Liver (tissue), 9 donors: ENCODE results near the gene PRKN. TPM values are rescaled to one million over a fixed set of nuclear protein-coding genes. Genes with fewer than 3 reads are reported as not detected.
"Not testable (repeated sequence)": the region's sequence is repeated elsewhere in the genome, so short reads cannot be mapped to it uniquely, and the experiment has no call there.

Experiments
- DNase-seq: peaks from one replicate; pipeline ENCODE4 v3.0.0-alpha.2; 2017; ENCODE audit warnings: low spot score
- H3K27ac ChIP-seq, 2 donors: one replicate each; pipeline ENCODE4 v1.7.0; 2013; ENCODE audit warnings: inconsistent platforms in 2 of 2, low read length in 2 of 2, control low read depth in 1 of 2, low read depth in 1 of 2, mild to moderate bottlenecking in 1 of 2
- H3K27me3 ChIP-seq, 4 donors: one replicate each; pipeline versions ENCODE4 v1.6.1 to v1.7.0; 2013; ENCODE audit warnings: low read length in 3 of 4, inconsistent platforms in 1 of 4, mild to moderate bottlenecking in 1 of 4, moderate library complexity in 1 of 4; ENCODE audit not compliant: control insufficient read depth in 4 of 4, insufficient read depth in 4 of 4
- H3K36me3 ChIP-seq, 4 donors: one replicate each; pipeline versions ENCODE4 v1.6.1 to v1.7.0; 2013; ENCODE audit warnings: low read length in 3 of 4, mild to moderate bottlenecking in 3 of 4, low read depth in 1 of 4, moderate library complexity in 1 of 4; ENCODE audit not compliant: control insufficient read depth in 4 of 4, insufficient read depth in 3 of 4
- H3K4me1 ChIP-seq, 4 donors: one replicate each; pipeline versions ENCODE4 v1.6.1 to v1.7.0; 2013; ENCODE audit warnings: low read length in 3 of 4, mild to moderate bottlenecking in 3 of 4, moderate library complexity in 1 of 4; ENCODE audit not compliant: control insufficient read depth in 4 of 4, insufficient read depth in 4 of 4
- H3K4me3 ChIP-seq, 3 donors: one replicate each; pipeline versions ENCODE4 v1.6.1 to v1.7.0; 2013; ENCODE audit warnings: low read length in 3 of 3, control low read depth in 1 of 3, low read depth in 1 of 3, mild to moderate bottlenecking in 1 of 3
- H3K9ac ChIP-seq, 2 donors: one replicate each; pipeline ENCODE4 v1.7.0; 2013; ENCODE audit warnings: low read length in 2 of 2, mild to moderate bottlenecking in 2 of 2, moderate library complexity in 2 of 2, control low read depth in 1 of 2, low read depth in 1 of 2
- H3K9me3 ChIP-seq, 4 donors: one replicate each; pipeline versions ENCODE4 v1.6.1 to v1.7.0; 2013; ENCODE audit warnings: low read length in 3 of 4; ENCODE audit not compliant: control insufficient read depth in 4 of 4
- CTCF ChIP-seq: fragments of 150-350 bp; IDR thresholded peaks from 2 replicates; pipeline ENCODE4 v1.5.1; 2017; ENCODE audit warnings: improper control_type of control experiment, low read depth, low read length; ENCODE audit not compliant: missing input control
- FOXA1 ChIP-seq: IDR thresholded peaks from 2 replicates; pipeline ENCODE4 v1.6.1; 2016; ENCODE audit warnings: antibody characterized with exemption
- FOXA2 ChIP-seq: IDR thresholded peaks from 2 replicates; pipeline ENCODE4 v1.6.1; 2016; ENCODE audit warnings: antibody characterized with exemption
- GABPA ChIP-seq, 2 donors: IDR thresholded peaks in 1 of 2; conservative IDR thresholded peaks in 1 of 2; 2 replicates each; pipeline ENCODE4 v1.6.1; 2016; ENCODE audit warnings: antibody characterized with exemption in 2 of 2, mild to moderate bottlenecking in 1 of 2, moderate library complexity in 1 of 2
- HNF4A ChIP-seq, 2 donors: conservative IDR thresholded peaks; 2 replicates each; pipeline ENCODE4 v1.6.1; 2016; ENCODE audit warnings: antibody characterized with exemption in 2 of 2, mild to moderate bottlenecking in 2 of 2
- JUND ChIP-seq, 2 donors: IDR thresholded peaks; 2 replicates each; pipeline ENCODE4 v1.6.1; 2016; ENCODE audit warnings: antibody characterized with exemption in 2 of 2
- MAX ChIP-seq: IDR thresholded peaks from 2 replicates; pipeline ENCODE4 v1.6.1; 2016; ENCODE audit warnings: antibody characterized with exemption
- RAD21 ChIP-seq, 2 donors: IDR thresholded peaks; 2 replicates each; pipeline ENCODE4 v1.6.1; 2016; ENCODE audit warnings: antibody characterized with exemption in 2 of 2, mild to moderate bottlenecking in 2 of 2
- SP1 ChIP-seq: IDR thresholded peaks from 2 replicates; pipeline ENCODE4 v1.6.1; 2018; ENCODE audit warnings: antibody characterized with exemption, mild to moderate bottlenecking
- TAF1 ChIP-seq: conservative IDR thresholded peaks from 2 replicates; pipeline ENCODE4 v1.6.1; 2016; ENCODE audit warnings: antibody characterized with exemption, mild to moderate bottlenecking
- YY1 ChIP-seq: IDR thresholded peaks from 2 replicates; pipeline ENCODE4 v1.6.1; 2016; ENCODE audit warnings: antibody characterized with exemption, mild to moderate bottlenecking
- ZBTB33 ChIP-seq: IDR thresholded peaks from 2 replicates; pipeline ENCODE4 v1.6.1; 2016; ENCODE audit warnings: antibody characterized with exemption
- WGBS: extraction: QIAGEN DNeasy Blood & Tissue Kit; methylation state at CpG from one replicate; pipeline ENCODE4 v1.1.7; 2013; 5-methylcytosine and 5-hydroxymethylcytosine counted together
- polyA plus RNA-seq, 2 donors: library from polyadenylated mRNA; stranded (reverse) in 1 of 2; unstranded in 1 of 2; fragments of 200-250 nt in 1 of 2; fragments of >200 nt in 1 of 2; fragmentation: Nextera tagmentation in 1 of 2; extraction: Ambion mirVana in 1 of 2; gene quantifications; one replicate each; pipeline versions ENCODE4 v1.2.1 to v1.2.3, GENCODE V29; 2013 to 2015
- total RNA-seq, 2 donors: library from RNA; depleted of rRNA; stranded (reverse); fragments of >200 nt; gene quantifications; one replicate each; pipeline ENCODE4 v1.2.3, GENCODE V29; 2014
- TF ChIP-seq, protein P1 (sequence below): IDR thresholded peaks from 2 replicates; pipeline ENCODE4 v1.6.1; 2016; ENCODE audit warnings: antibody characterized with exemption
- TF ChIP-seq, protein P2 (sequence below): IDR thresholded peaks from 2 replicates; pipeline ENCODE4 v1.6.1; 2016; ENCODE audit warnings: antibody characterized with exemption, mild to moderate bottlenecking
- donor health status: healthy.
- donor health status: healthy.
- donor health status: healthy.
- donor health status: healthy.
- donor health status: healthy.

The PRKN gene
- total and polyA plus RNA-seq, 4 donors = 0.47 to 4.1 (median 3.2) TPM

DNA sequence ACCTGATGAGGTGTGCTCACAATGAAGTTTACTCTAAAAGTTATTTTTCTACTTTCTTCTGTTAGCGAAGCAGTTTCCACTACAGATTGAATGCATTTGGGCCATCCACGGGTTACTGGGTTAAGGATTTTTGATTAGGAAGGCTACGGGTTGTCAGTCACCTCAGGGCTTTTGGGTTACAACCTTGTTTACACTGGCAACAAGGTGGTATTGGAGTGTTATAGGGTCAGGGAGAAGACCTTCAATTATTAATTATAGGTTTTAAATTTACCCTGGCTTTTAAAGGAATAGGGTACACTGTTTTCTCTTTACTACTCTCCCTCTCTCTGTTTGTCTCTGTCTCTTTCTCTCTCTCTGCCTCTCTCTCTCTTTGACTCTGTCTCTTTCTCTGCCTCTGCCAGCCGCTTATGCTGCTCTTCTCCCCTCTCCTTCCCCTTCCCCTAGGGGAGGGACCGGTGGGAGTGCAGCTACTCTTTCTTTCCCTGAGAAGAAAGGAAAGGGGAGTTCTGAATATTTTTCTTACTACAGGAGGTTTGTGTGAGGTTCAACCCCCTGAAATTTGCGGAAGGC lies 1413.5 kb downstream of the PRKN start (continued):
- no peak for TF ChIP-seq MAX

- not testable (repeated sequence) for H3K4me3 ChIP-seq, H3K27me3 ChIP-seq, DNase-seq, H3K9me3 ChIP-seq, H3K9ac ChIP-seq, H3K4me1 ChIP-seq, H3K36me3 ChIP-seq, H3K27ac ChIP-seq
- WGBS = 51% methylated on average over 3 of the region's 3 CpGs
Measured at GRCh38 chr6:161313475-161313874, 1414.1 kb downstream of the PRKN start.

- H3K27ac ChIP-seq, H3K36me3 ChIP-seq, H3K27me3 ChIP-seq, H3K4me3 ChIP-seq, H3K4me1 ChIP-seq, H3K9ac ChIP-seq, DNase-seq, H3K9me3 ChIP-seq: not testable (repeated sequence)
- WGBS = 85% methylated on average over 7 of the region's 7 CpGs
Measured at GRCh38 chr6:161309774-161310173, 1417.8 kb downstream of the PRKN start.

DNA sequence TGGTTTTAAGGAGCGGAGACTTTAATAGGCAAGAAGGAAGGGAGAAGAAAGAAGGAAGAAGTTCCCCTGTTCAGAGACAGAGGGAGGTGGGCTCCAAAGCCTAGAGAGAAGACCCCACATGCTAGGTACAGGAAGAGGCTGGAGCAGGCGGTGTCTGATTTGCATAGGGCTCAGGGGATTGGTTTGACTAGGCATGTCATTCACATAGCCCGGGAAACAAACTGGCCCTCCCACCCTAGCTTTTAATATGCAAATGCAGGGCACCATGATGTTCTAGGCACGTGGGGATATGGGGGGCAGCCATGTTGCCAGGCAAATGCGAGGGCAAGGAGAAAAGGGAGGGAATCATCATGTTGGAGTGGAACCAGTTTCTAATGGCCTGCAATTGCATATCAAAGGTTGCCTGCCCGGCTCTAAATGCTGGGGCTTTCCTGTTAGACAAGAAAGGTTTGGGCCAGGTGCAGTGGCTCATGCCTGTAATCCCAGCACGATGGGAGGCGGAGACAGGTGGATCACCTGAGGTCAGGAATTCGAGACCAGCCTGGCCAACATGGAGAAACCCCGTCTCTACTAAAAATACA lies 1419.4 kb downstream of the PRKN start:
- H3K27me3 ChIP-seq = no peaks in the 10 kb centered on the region
- DNase-seq = no peak
- H3K4me1 ChIP-seq = no peaks in the 10 kb centered on the region
- H3K9ac ChIP-seq = no peak overlapping the region
- no peak overlapping the region for H3K4me3 ChIP-seq
- 80% methylated on average over 10 of the region's 10 CpGs for WGBS
- no peaks in the 10 kb centered on the region for H3K9me3 ChIP-seq
- TF ChIP-seq, protein P1, sequence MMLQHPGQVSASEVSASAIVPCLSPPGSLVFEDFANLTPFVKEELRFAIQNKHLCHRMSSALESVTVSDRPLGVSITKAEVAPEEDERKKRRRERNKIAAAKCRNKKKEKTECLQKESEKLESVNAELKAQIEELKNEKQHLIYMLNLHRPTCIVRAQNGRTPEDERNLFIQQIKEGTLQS = no peak
- TF ChIP-seq, protein P2, sequence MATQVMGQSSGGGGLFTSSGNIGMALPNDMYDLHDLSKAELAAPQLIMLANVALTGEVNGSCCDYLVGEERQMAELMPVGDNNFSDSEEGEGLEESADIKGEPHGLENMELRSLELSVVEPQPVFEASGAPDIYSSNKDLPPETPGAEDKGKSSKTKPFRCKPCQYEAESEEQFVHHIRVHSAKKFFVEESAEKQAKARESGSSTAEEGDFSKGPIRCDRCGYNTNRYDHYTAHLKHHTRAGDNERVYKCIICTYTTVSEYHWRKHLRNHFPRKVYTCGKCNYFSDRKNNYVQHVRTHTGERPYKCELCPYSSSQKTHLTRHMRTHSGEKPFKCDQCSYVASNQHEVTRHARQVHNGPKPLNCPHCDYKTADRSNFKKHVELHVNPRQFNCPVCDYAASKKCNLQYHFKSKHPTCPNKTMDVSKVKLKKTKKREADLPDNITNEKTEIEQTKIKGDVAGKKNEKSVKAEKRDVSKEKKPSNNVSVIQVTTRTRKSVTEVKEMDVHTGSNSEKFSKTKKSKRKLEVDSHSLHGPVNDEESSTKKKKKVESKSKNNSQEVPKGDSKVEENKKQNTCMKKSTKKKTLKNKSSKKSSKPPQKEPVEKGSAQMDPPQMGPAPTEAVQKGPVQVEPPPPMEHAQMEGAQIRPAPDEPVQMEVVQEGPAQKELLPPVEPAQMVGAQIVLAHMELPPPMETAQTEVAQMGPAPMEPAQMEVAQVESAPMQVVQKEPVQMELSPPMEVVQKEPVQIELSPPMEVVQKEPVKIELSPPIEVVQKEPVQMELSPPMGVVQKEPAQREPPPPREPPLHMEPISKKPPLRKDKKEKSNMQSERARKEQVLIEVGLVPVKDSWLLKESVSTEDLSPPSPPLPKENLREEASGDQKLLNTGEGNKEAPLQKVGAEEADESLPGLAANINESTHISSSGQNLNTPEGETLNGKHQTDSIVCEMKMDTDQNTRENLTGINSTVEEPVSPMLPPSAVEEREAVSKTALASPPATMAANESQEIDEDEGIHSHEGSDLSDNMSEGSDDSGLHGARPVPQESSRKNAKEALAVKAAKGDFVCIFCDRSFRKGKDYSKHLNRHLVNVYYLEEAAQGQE = no peak
- TF ChIP-seq CTCF = no peak
- TF ChIP-seq ZBTB33 = no peak
- TF ChIP-seq SP1 = no peak
- TF ChIP-seq JUND (IDR thresholded peaks at IDR 0.05) = no peak
- TF ChIP-seq GABPA (IDR thresholded peaks at IDR 0.05 in 1 of 2, conservative IDR thresholded peaks at IDR 0.05 in 1 of 2) = no peak
- TF ChIP-seq HNF4A (conservative IDR thresholded peaks at IDR 0.05) = no peak
- TF ChIP-seq YY1 = no peak
- no peak for TF ChIP-seq MAX
- TF ChIP-seq RAD21 (IDR thresholded peaks at IDR 0.05) = no peak
- no peak for TF ChIP-seq FOXA2
- TF ChIP-seq TAF1 = no peak
- no peak for TF ChIP-seq FOXA1
- H3K27ac ChIP-seq = no peak overlapping the region
- no peaks in the 10 kb centered on the region for H3K36me3 ChIP-seq
